Measurements from ENCODE around the gene UBE2L5. TPM values are rescaled to one million over a fixed set of nuclear protein-coding genes. Genes with fewer than 3 reads are reported as not detected.

UBE2L5 gene
- total and polyA plus RNA-seq, 2 of the 8 experiments (the other 6 are each of a cell fraction or from before 2014, with no cell fraction given): not detected

- TF ChIP-seq RFX5 (IDR thresholded peaks at IDR 0.05; ENCODE audit: borderline replicate concordance, low read depth, low read length) (no peak), POLR2A (IDR thresholded peaks at IDR 0.05; ENCODE audit: control extremely low read depth in 1 of 2, low read depth in 2 of 2, low read length in 2 of 2) (peak in 1 of 2 experiments; percentile 56; a peak in 2 of 3 replicates), CTBP2 (IDR thresholded peaks at IDR 0.05; ENCODE audit: borderline replicate concordance, insufficient read depth, insufficient read length, low read length) (no peak), USF2 (IDR thresholded peaks at IDR 0.05; ENCODE audit: low read length) (peak; percentile 84), KDM4A (IDR thresholded peaks at IDR 0.05; ENCODE audit: low read depth, low read length, severe bottlenecking) (peak; percentile 44), SP2 (IDR thresholded peaks at IDR 0.05; ENCODE audit: low read length) (no peak), RNF2 (IDR thresholded peaks at IDR 0.05; ENCODE audit: borderline replicate concordance, low read depth, low read length, missing control alignments, poor library complexity, severe bottlenecking) (no peak), ATF3 (IDR thresholded peaks at IDR 0.05; ENCODE audit: insufficient read depth, low read depth, low read length) (peak; percentile 44), TBP (IDR thresholded peaks at IDR 0.05; ENCODE audit: low read depth, low read length) (peak; percentile 17; the same call in 1 of the 2 replicates), POU5F1 (IDR thresholded peaks at IDR 0.05; ENCODE audit: low read depth, low read length) (no peak), SRF (IDR thresholded peaks at IDR 0.05; ENCODE audit: low read depth, low read length) (no peak), MAX (IDR thresholded peaks at IDR 0.05) (peak; percentile 95), JUN (IDR thresholded peaks at IDR 0.05; ENCODE audit: low read depth, low read length) (no peak), RXRA (IDR thresholded peaks at IDR 0.05; ENCODE audit: insufficient read depth, low read depth, low read length) (no peak), YY1 (IDR thresholded peaks at IDR 0.05; ENCODE audit: low read depth, low read length) (0 out of 2 replicates have a peak, but pooled peaks have one; percentile 44), TAF1 (IDR thresholded peaks at IDR 0.05; ENCODE audit: low read depth, low read length) (peak; percentile 55; the same call in 1 of the 2 replicates), BCL11A (IDR thresholded peaks at IDR 0.05; ENCODE audit: low read depth in 2 of 2, low read length in 2 of 2) (no peak)
These were observed 13.8 kb upstream of the UBE2L5 start (continued) for GRCh38 chr13:30408319-30409101.

Measured in H1 (cell line).